Smooth muscle cell (in vitro differentiated cells): ENCODE data around the gene CADM1. TPM values are rescaled to one million over a fixed set of nuclear protein-coding genes. Genes with fewer than 3 reads are reported as not detected.

Experiments
- DNase-seq: peaks from one replicate; lab custom pipeline; 2025; ENCODE audit not compliant: unreplicated experiment; lab: John Stamatoyannopoulos, UW
- H2AFZ ChIP-seq: fragments of 200-600 bp; sonication (generic); 2 replicates; pipeline ENCODE4 v1.6.0; 2016; ENCODE audit warnings: antibody characterized with exemption, low read depth, mild to moderate bottlenecking
- H3F3A ChIP-seq: fragments of 200-600 bp; sonication (generic); 2 replicates; pipeline ENCODE4 v1.6.0; 2017; ENCODE audit warnings: antibody characterized with exemption, low read depth
- H3K27ac ChIP-seq: fragments of 200-600 bp; sonication (generic); 2 replicates; pipeline ENCODE4 v1.5.1; 2016; ENCODE audit warnings: low read depth, mild to moderate bottlenecking
- H3K27me3 ChIP-seq: fragments of 200-600 bp; sonication (generic); 2 replicates; pipeline ENCODE4 v1.6.1; 2016; ENCODE audit warnings: low read depth, mild to moderate bottlenecking
- H3K36me3 ChIP-seq: fragments of 200-600 bp; sonication (generic); 2 replicates; pipeline ENCODE4 v1.5.1; 2016; ENCODE audit warnings: low read depth
- H3K4me1 ChIP-seq: fragments of 200-600 bp; sonication (generic); 2 replicates; pipeline ENCODE4 v1.5.1; 2016; ENCODE audit warnings: low read depth
- H3K4me2 ChIP-seq: fragments of 200-600 bp; sonication (generic); 2 replicates; pipeline ENCODE4 v1.6.0; 2016; ENCODE audit warnings: mild to moderate bottlenecking
- H3K4me3 ChIP-seq: fragments of 200-600 bp; sonication (generic); 2 replicates; pipeline ENCODE4 v1.5.1; 2016; ENCODE audit warnings: mild to moderate bottlenecking
- H3K79me2 ChIP-seq: fragments of 200-600 bp; sonication (generic); 2 replicates; pipeline ENCODE4 v1.6.0; 2016; ENCODE audit warnings: low read depth, mild to moderate bottlenecking
- H3K9ac ChIP-seq: fragments of 200-600 bp; sonication (generic); 2 replicates; pipeline ENCODE4 v1.6.0; 2016; ENCODE audit warnings: low read depth
- H3K9me3 ChIP-seq: fragments of 200-600 bp; sonication (generic); replicated peaks from 2 replicates; pipeline ENCODE4 v1.5.1; 2016; ENCODE audit warnings: low read depth
- H4K20me1 ChIP-seq: fragments of 200-600 bp; sonication (generic); 2 replicates; pipeline ENCODE4 v1.6.0; 2016; ENCODE audit warnings: low read depth
- WGBS: methylation state at CpG from one replicate; pipeline ENCODE4 v1.1.7; 2016; ENCODE audit warnings: low lambda C conversion rate; 5-methylcytosine and 5-hydroxymethylcytosine counted together
- polyA plus RNA-seq: library from polyadenylated mRNA; unstranded; fragments of >200 nt; fragmentation: Nextera tagmentation; extraction: Ambion mirVana; gene quantifications from 2 replicates; pipeline ENCODE4 v1.2.1, GENCODE V29; 2016
- total RNA-seq: library from RNA; depleted of rRNA; stranded (reverse); fragments of >200 nt; gene quantifications from 2 replicates; pipeline ENCODE4 v1.2.3, GENCODE V29; 2014
- TF ChIP-seq, protein P1 (sequence below): fragments of 200-600 bp; sonication (generic); IDR thresholded peaks from 2 replicates; pipeline ENCODE4 v1.5.1; 2017; ENCODE audit warnings: borderline replicate concordance, mild to moderate bottlenecking, antibody characterized with exemption; ENCODE audit not compliant: insufficient read depth, poor library complexity, severe bottlenecking

Gene CADM1
- total and polyA plus RNA-seq, 2 experiments from 2014 or later: 158 to 167 TPM

DNA sequence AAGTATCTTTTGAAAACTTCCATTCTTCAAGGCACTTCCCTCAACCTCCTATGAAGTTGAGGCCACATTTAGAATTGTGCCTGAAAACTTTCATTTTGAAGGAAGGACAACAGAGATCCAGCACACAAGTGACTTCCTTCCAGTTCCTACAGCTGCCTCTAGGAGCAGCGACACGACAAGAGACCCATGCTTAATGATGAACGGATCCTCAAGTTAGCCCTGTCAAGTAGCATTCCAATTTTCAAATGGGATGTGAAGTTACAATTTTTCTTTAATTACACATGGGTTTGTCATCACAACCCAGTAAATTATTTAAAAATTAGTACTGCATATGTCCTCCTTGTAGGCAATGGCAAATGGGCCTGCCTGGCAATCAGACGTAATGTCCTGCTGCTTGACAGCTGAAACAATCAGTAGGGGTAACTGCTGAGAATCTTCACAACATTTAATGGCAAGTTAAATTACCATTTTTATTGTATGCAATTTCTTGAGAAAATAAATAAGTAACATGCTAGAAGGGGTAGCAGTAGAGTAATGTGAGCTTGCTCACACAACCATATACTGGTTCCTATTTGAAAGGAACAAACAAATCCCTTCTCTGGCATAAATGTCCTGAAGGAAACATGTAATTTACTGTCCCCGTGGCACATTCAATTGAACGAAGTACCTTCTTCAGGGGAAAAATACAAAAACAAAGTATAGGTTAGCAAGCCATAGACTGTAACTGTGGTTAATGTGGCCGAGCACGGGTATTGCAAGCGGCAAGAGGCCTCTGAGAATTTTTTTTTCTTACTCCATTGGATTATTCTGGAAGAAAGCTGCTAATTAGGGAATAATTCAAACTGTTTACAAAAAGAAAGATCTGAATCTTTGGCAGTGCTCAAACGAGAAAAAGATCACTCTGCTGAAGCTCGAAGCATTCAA lies 288.3 kb downstream of the CADM1 start:
- Histone ChIP-seq H3K79me2 (no peaks in the 10 kb centered on the region), H3K27me3 (no peaks in the 10 kb centered on the region), H3K9ac (no peak overlapping the region), H3F3A (no peaks in the 10 kb centered on the region), H2AFZ (no peak overlapping the region), H3K36me3 (peaks cover 17% of the 10 kb centered on the region), H3K4me2 (no peak overlapping the region), H4K20me1 (no peaks in the 10 kb centered on the region), H3K4me3 (no peak overlapping the region), H3K4me1 (no peaks in the 10 kb centered on the region), H3K27ac (no peak overlapping the region), H3K9me3 (no peaks in the 10 kb centered on the region)
- WGBS: 82% methylated on average over 11 of the region's 11 CpGs
- no peak for DNase-seq
- TF ChIP-seq, protein P1, sequence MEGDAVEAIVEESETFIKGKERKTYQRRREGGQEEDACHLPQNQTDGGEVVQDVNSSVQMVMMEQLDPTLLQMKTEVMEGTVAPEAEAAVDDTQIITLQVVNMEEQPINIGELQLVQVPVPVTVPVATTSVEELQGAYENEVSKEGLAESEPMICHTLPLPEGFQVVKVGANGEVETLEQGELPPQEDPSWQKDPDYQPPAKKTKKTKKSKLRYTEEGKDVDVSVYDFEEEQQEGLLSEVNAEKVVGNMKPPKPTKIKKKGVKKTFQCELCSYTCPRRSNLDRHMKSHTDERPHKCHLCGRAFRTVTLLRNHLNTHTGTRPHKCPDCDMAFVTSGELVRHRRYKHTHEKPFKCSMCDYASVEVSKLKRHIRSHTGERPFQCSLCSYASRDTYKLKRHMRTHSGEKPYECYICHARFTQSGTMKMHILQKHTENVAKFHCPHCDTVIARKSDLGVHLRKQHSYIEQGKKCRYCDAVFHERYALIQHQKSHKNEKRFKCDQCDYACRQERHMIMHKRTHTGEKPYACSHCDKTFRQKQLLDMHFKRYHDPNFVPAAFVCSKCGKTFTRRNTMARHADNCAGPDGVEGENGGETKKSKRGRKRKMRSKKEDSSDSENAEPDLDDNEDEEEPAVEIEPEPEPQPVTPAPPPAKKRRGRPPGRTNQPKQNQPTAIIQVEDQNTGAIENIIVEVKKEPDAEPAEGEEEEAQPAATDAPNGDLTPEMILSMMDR: peak; percentile 20

GRCh38 chr11:115214644-115215234 lies 289.5 kb downstream of the CADM1 start:
- H3K79me2 ChIP-seq: no peaks in the 10 kb centered on the region
- H4K20me1 ChIP-seq: no peaks in the 10 kb centered on the region
- no peak overlapping the region for H3K4me3 ChIP-seq
- no peaks in the 10 kb centered on the region for H3K9me3 ChIP-seq
- H3K9ac ChIP-seq: no peak overlapping the region
- peaks cover 17% of the 10 kb centered on the region for H3K36me3 ChIP-seq
- TF ChIP-seq, protein P1: no peak
- no peaks in the 10 kb centered on the region for H3F3A ChIP-seq
- no peaks in the 10 kb centered on the region for H3K27me3 ChIP-seq
- 98% methylated on average over 7 of the region's 7 CpGs for WGBS
- H3K4me2 ChIP-seq: no peak overlapping the region
- H3K27ac ChIP-seq: no peak overlapping the region
- DNase-seq: no peak
- H2AFZ ChIP-seq: no peak overlapping the region
- H3K4me1 ChIP-seq: no peaks in the 10 kb centered on the region

DNA sequence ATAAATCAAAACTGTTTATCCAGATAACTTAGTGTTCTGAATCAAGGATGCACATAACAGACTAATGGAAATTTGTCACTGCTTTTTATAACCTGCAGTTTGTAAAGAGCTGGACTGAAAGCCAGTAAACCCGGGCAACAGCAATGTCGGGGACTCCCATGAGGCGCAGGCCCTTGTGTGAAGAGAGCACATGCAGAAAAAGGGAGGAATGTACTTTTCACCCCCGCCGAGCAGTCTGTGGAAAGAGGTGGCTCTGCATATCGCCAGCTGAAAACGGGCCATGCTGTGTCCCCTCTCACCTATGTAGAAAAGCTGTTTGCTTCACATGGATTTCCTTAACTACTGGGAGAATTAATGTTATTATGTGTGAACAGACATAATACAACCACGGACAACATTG lies 291.2 kb downstream of the CADM1 start:
- Histone ChIP-seq H3K4me2 (no peak overlapping the region), H3K4me3 (no peak overlapping the region), H4K20me1 (no peaks in the 10 kb centered on the region), H3K27ac (no peak overlapping the region), H3F3A (peaks cover 3% of the 10 kb centered on the region), H3K36me3 (peaks cover 17% of the 10 kb centered on the region), H3K9ac (no peak overlapping the region), H3K4me1 (no peaks in the 10 kb centered on the region), H2AFZ (no peak overlapping the region), H3K27me3 (no peaks in the 10 kb centered on the region), H3K79me2 (no peaks in the 10 kb centered on the region), H3K9me3 (no peaks in the 10 kb centered on the region)
- no peak for DNase-seq
- TF ChIP-seq, protein P1: no peak
- WGBS: 72% methylated on average over 8 of the region's 8 CpGs
